ENCODE data around the gene HIKESHI.
"Not testable (repeated sequence)": the region's sequence is repeated elsewhere in the genome, so short reads cannot be mapped to it uniquely, and the experiment has no call there.

HIKESHI gene

DNA sequence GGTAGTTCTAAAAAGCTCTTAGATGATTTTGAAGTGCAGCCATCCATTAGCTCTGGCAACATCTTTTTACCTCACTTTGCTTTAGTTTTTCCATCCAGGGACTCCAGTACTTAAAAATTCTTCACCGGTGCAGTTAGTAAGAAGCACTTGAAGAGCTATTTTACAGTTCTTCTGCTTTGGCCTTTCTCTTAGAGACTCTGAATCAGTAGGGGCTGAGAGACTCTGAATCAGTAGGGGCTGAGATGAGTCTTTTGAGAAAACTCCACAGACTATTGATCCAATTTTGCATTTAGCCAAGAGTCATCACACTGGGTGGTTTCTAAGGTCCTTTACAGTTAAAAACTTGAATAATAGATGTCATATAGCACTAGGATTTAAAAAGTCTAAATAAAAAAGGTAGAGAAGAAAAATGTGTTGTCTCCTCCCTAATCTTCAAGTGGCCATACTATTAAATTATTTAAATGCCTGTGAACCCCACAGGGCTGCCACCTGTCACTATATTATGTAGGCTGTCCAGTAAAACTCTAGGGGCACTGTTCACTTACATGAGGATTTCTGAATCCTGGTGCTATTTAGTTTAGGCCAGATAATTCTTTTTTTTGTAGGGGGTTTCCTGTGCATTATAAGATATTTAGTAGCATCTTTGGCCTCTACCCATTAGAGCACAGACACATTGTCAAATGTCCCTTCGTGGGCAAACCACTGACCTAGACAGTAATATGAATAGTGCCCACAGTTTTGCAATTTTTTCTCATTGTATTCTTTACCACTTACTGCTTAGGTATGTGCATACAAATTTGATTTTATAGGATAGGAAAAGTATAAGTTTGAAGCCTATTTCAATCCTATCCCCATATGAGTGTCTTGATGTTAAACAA is 26.3 kb upstream of the HIKESHI start:
- no peak overlapping the region for H3K4me3 ChIP-seq (replicated peaks in 1 of 2; ENCODE audit: low read depth in 2 of 2, low read length in 2 of 2)

DNA sequence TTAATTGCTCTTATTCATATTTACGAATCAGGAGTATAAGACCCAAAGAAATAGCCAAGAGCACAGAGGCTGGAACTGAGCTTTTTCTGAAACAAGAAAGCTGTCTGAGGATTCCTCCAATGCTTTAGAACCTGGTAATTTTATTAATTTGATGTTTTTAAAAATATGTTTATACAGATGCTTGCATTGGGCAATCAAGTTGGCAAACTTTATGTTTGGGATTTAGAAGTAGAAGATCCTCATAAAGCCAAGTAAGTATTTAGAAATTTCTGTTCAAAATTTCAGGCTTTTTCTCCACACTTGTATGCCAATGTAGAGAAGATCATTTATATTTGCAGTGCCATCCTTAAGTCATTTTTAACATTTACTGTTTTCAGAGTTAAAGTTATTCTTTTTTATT is 24.3 kb upstream of the HIKESHI start:
- TF ChIP-seq, protein P1, sequence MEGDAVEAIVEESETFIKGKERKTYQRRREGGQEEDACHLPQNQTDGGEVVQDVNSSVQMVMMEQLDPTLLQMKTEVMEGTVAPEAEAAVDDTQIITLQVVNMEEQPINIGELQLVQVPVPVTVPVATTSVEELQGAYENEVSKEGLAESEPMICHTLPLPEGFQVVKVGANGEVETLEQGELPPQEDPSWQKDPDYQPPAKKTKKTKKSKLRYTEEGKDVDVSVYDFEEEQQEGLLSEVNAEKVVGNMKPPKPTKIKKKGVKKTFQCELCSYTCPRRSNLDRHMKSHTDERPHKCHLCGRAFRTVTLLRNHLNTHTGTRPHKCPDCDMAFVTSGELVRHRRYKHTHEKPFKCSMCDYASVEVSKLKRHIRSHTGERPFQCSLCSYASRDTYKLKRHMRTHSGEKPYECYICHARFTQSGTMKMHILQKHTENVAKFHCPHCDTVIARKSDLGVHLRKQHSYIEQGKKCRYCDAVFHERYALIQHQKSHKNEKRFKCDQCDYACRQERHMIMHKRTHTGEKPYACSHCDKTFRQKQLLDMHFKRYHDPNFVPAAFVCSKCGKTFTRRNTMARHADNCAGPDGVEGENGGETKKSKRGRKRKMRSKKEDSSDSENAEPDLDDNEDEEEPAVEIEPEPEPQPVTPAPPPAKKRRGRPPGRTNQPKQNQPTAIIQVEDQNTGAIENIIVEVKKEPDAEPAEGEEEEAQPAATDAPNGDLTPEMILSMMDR (IDR thresholded peaks at IDR 0.05; ENCODE audit: low read depth, low read length), result no peak
- no peak for DNase-seq (ENCODE audit: low read depth in 2 of 2)
- no peak overlapping the region for H3K4me3 ChIP-seq (replicated peaks in 1 of 2; ENCODE audit: low read depth in 2 of 2, low read length in 2 of 2)

More for the DNA sequence above, 26.3 kb upstream of the HIKESHI start:
- DNase-seq (ENCODE audit: low read depth in 2 of 2), result no peak
- TF ChIP-seq, protein P1 (IDR thresholded peaks at IDR 0.05; ENCODE audit: low read depth, low read length), result no peak

DNA sequence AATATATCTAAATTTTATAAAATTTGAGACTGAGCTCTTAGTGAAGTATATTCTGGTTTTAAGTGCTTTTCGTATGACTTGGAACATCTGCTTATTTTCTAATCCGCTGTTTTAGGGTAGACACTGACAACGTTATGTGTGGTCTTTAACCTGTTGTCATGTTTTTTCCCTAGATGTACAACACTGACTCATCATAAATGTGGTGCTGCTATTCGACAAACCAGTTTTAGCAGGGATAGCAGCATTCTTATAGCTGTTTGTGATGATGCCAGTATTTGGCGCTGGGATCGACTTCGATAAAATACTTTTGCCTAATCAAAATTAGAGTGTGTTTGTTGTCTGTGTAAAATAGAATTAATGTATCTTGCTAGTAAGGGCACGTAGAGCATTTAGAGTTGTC is 23.8 kb upstream of the HIKESHI start:
- H3K4me3 ChIP-seq (replicated peaks in 1 of 2; ENCODE audit: low read depth in 2 of 2, low read length in 2 of 2), result no peak overlapping the region
- no peak for DNase-seq (ENCODE audit: low read depth in 2 of 2)
- TF ChIP-seq, protein P1 (IDR thresholded peaks at IDR 0.05; ENCODE audit: low read depth, low read length), result no peak

DNA sequence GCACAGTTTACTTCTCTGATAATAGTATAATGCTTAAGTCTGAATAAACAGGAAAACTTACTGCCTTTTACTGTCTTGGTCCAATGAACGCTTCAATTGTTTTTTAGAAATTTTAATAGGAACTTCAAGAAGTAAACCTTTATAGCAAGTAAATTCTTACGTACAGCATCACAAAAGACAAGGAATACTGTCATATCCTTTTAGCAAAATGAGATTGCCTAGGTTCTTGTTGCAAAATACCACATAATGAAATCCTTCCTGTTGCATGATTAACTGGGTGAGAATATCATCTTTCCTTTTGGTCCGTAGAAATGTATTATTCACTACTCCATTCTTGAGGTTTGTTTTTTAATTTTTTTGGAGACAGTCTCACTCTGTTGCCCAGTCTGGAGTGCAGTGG is 22.3 kb upstream of the HIKESHI start:
- H3K4me3 ChIP-seq (replicated peaks in 1 of 2; ENCODE audit: low read depth in 2 of 2, low read length in 2 of 2), result no peak overlapping the region
- DNase-seq (ENCODE audit: low read depth in 2 of 2), result no peak
- TF ChIP-seq, protein P1 (IDR thresholded peaks at IDR 0.05; ENCODE audit: low read depth, low read length), result no peak

DNA sequence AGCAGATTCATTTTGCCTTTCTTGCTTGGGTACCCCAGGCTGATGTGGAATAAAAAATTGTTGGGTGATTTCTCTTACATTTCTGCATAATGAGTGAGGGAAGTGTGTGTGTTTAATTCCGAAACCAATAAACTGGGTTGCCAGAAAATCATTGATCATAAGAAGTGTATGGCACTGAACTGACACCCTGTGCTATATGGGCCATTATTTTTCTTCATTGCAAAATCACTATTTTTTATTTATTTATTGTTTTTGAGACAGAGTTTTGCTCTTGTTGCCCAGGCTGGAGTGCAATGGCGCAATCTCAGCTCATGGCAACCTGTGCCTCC is 14.6 kb upstream of the HIKESHI start:
- DNase-seq (ENCODE audit: low read depth in 2 of 2), result no peak
- H3K4me3 ChIP-seq (replicated peaks in 1 of 2; ENCODE audit: low read depth in 2 of 2, low read length in 2 of 2), result no peak overlapping the region
- TF ChIP-seq, protein P1 (IDR thresholded peaks at IDR 0.05; ENCODE audit: low read depth, low read length), result no peak

DNA sequence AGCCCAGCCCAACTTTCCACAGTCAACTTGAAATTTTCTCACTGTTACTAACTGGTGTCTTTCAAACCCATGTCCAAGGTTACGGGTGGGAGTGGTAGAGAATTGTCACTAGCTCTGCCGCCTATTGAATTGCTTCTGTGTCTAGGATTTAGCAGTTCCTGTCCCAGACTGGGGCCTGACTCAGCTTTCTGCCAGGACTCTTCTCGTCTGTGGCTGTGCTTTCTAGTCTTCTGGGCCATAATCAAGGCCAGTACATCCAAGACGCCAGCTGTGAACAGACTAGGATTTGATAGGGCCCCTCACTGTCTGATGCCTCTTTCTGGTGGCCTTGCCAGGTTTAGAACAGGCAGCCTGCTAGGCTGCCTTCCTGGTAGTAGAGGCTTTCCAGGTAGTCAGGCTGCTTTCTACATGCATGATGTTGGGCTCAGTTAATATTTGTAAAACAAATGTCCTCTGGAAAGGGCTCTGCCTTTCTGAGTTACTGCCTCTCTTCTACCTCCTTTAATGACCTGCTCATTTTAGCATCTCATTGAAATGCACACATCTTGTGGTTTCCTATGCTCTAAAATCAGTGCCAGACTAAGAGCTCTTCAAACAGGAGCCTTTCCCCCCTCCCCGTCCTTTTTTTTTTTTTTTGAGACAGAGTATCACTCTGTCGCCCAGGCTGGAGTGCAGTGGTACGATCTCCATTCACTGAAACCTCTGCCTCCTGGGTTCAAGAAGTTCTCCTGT is 13.1 kb upstream of the HIKESHI start:
- peak; percentile 6 to 17 for DNase-seq (ENCODE audit: low read depth in 2 of 2)
- TF ChIP-seq, protein P1 (IDR thresholded peaks at IDR 0.05; ENCODE audit: low read depth, low read length), result no peak
- H3K4me3 ChIP-seq (replicated peaks in 1 of 2; ENCODE audit: low read depth in 2 of 2, low read length in 2 of 2), result no peak overlapping the region

DNA sequence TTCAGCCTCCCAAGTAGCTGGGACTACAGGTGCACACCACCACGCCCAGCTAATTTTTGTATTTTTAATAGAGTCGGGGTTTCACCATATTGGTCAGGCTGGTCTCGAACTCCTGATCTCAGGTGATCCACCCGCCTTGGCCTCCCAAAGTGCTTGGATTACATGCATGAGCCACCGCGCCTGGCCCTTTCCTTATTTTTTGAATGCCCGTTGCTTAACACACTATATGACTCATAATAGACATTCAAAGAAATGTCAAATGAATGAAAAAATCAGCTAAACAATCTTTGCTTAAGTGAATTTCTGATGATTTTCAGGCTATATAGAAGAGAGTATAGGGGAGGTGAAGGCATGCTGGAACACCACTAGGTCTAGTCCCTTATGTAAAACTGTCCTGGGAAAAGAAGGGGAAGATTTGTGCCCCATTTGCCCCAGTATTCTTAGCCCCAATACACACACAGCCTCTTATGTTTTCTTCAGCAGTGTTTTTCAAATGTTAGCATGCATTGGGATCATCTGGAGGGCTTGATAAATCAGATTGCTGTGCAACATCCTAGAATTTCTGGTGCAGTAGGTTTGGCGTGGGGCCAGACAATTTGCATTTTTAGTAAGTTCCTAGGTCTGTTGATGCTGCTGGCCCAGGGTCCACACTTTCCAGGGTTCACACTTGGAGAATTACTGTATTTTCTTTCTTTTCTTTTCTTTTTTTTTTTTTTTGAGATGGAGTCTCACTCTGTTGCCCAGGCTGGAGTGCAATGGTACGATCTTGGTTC is 12.3 kb upstream of the HIKESHI start:
- DNase-seq (ENCODE audit: low read depth in 2 of 2), result peak; percentile 31 to 60

More for the DNA sequence above, 12.3 kb upstream of the HIKESHI start:
- not testable (repeated sequence) for H3K4me3 ChIP-seq (replicated peaks in 1 of 2; ENCODE audit: low read depth in 2 of 2, low read length in 2 of 2)

All from cardiac fibroblast (primary cell).